Osteoblast (primary cell): Measurements from ENCODE around the gene SFXN3. TPM values are rescaled to one million over a fixed set of nuclear protein-coding genes. Genes with fewer than 3 reads are reported as not detected.

Experiments
- DNase-seq: peaks from one replicate; pipeline ENCODE4 v3.0.0; 2011; ENCODE audit warnings: low spot score, mixed read lengths; ENCODE audit not compliant: insufficient read length; ENCODE audit errors: missing footprints
- H2AFZ ChIP-seq: 2 replicates; pipeline ENCODE4 v1.6.0; 2011; ENCODE audit warnings: mild to moderate bottlenecking, low read length
- H3K27ac ChIP-seq: 2 replicates; pipeline ENCODE4 v1.5.1; 2011; ENCODE audit warnings: mild to moderate bottlenecking, low read depth, low read length, moderate library complexity
- H3K27me3 ChIP-seq: 2 replicates; pipeline ENCODE4 v1.6.0; 2012; ENCODE audit warnings: mild to moderate bottlenecking, control low read depth, inconsistent platforms, low read length, moderate library complexity; ENCODE audit not compliant: insufficient read depth
- H3K36me3 ChIP-seq: 2 replicates; pipeline ENCODE4 v1.5.1; 2011; ENCODE audit warnings: mild to moderate bottlenecking, low read length, control low read depth, moderate library complexity; ENCODE audit not compliant: insufficient read depth
- H3K4me1 ChIP-seq: 2 replicates; pipeline ENCODE4 v1.5.1; 2011; ENCODE audit warnings: mild to moderate bottlenecking, low read length, control low read depth, moderate library complexity; ENCODE audit not compliant: insufficient read depth
- H3K4me2 ChIP-seq: 2 replicates; pipeline ENCODE4 v1.6.0; 2011; ENCODE audit warnings: mild to moderate bottlenecking, low read length; ENCODE audit not compliant: insufficient read depth
- H3K4me3 ChIP-seq: fragments of 200-600 bp; sonication (generic); 3 replicates; pipeline ENCODE4 v1.5.1; 2012; ENCODE audit warnings: mild to moderate bottlenecking, low read length, inconsistent platforms; ENCODE audit not compliant: insufficient read depth
- H3K79me2 ChIP-seq: 2 replicates; pipeline ENCODE4 v1.6.0; 2012; ENCODE audit warnings: mild to moderate bottlenecking, low read length, control low read depth, inconsistent platforms; ENCODE audit not compliant: insufficient read depth
- H3K9me3 ChIP-seq: 2 replicates; pipeline ENCODE4 v1.5.1; 2011; ENCODE audit warnings: low read depth, low read length, control low read depth
- H4K20me1 ChIP-seq: 2 replicates; pipeline ENCODE4 v1.6.0; 2012; ENCODE audit warnings: mild to moderate bottlenecking, low read length, control low read depth; ENCODE audit not compliant: insufficient read depth
- CTCF ChIP-seq: IDR thresholded peaks from 2 replicates; pipeline ENCODE4 v1.5.1; 2011; ENCODE audit warnings: mild to moderate bottlenecking, low read depth, low read length, moderate library complexity; ENCODE audit errors: extremely low read depth
- total RNA-seq: library from RNA; depleted of rRNA; stranded (reverse); fragments of >200 nt; gene quantifications from 2 replicates; pipeline ENCODE4 v1.2.3, GENCODE V29; 2012

SFXN3 gene
- total RNA-seq, 1 donor, result 103 TPM

GRCh38 chr10:100995181-100995580 lies 35.9 kb upstream of the SFXN3 start:
- DNase-seq, result peak; percentile 45
- H3K27me3 ChIP-seq, result no peaks in the 10 kb centered on the region
- no peak overlapping the region for H3K27ac ChIP-seq
- peaks cover 26% of the 10 kb centered on the region for H3K36me3 ChIP-seq
- H3K9me3 ChIP-seq, result no peaks in the 10 kb centered on the region
- H4K20me1 ChIP-seq, result no peaks in the 10 kb centered on the region
- H3K4me1 ChIP-seq, result peaks cover 16% of the 10 kb centered on the region
- no peak overlapping the region for H3K4me2 ChIP-seq
- no peak overlapping the region for H3K4me3 ChIP-seq
- peaks cover 15% of the 10 kb centered on the region for H3K79me2 ChIP-seq
- TF ChIP-seq CTCF, result no peak
- no peak overlapping the region for H2AFZ ChIP-seq

GRCh38 chr10:100996678-100997359 lies 34.2 kb upstream of the SFXN3 start:
- Histone ChIP-seq H3K9me3 (no peaks in the 10 kb centered on the region), H3K27ac (no peak overlapping the region), H4K20me1 (peaks cover 4% of the 10 kb centered on the region), H3K4me3 (peak overlapping the region; percentile 88), H3K27me3 (no peaks in the 10 kb centered on the region), H3K4me1 (peaks cover 31% of the 10 kb centered on the region), H3K79me2 (peaks cover 21% of the 10 kb centered on the region), H3K36me3 (peaks cover 12% of the 10 kb centered on the region), H2AFZ (peak overlapping the region; percentile 85), H3K4me2 (peak overlapping the region; percentile 99)
- TF ChIP-seq CTCF, result no peak
- peak; percentile 93 for DNase-seq

GRCh38 chr10:100997360-100998182 lies 33.5 kb upstream of the SFXN3 start:
- peaks cover 28% of the 10 kb centered on the region for H3K79me2 ChIP-seq
- peak overlapping the region; percentile 88 for H3K4me3 ChIP-seq
- peak overlapping the region; percentile 85 for H2AFZ ChIP-seq
- H3K9me3 ChIP-seq, result no peaks in the 10 kb centered on the region
- H3K4me2 ChIP-seq, result peak overlapping the region; percentile 99
- no peaks in the 10 kb centered on the region for H3K27me3 ChIP-seq
- TF ChIP-seq CTCF, result peak; percentile 84
- peak; percentile 99 for DNase-seq
- peaks cover 12% of the 10 kb centered on the region for H4K20me1 ChIP-seq
- H3K36me3 ChIP-seq, result peaks cover 13% of the 10 kb centered on the region
- peak overlapping the region; percentile 99 for H3K27ac ChIP-seq
- H3K4me1 ChIP-seq, result peaks cover 38% of the 10 kb centered on the region
